ENCODE results near the gene STRIP2.
"Not testable (repeated sequence)": the region's sequence is repeated elsewhere in the genome, so short reads cannot be mapped to it uniquely, and the experiment has no call there.

GRCh38 chr7:129534558-129535274, 100.5 kb downstream of the STRIP2 start:
- not testable (repeated sequence) for TF ChIP-seq CTCF (IDR thresholded peaks at IDR 0.05; ENCODE audit: poor library complexity); EZH2 (IDR thresholded peaks at IDR 0.05; ENCODE audit: borderline replicate concordance); EZH2phosphoT487 (IDR thresholded peaks at IDR 0.05; ENCODE audit: low read depth, severe bottlenecking, unreplicated experiment)
